ENCODE results near the gene MOB3C.
"Not testable (repeated sequence)": the region's sequence is repeated elsewhere in the genome, so short reads cannot be mapped to it uniquely, and the experiment has no call there.

Gene MOB3C

DNA sequence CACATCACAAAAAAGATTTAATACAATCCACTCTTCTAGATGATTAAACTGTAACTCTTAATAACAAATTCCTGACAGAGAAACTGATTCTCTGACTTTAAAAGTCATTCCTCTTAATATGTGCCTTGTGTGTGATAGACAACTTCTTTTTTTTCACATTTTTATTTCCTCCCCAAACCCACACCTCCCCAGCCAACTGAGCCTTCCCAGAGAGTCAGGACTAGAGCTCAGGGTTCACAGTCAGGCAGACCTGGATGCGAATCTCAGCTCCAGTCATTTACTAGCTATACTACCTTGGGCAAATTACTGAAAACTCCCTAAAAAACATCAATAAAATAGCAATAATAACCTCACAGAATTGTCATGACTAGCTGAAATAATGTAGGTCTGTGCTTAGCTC, 37.4 kb upstream of the MOB3C start:
- H3K4me3 ChIP-seq (ENCODE audit: low read depth, low read length): no peak overlapping the region
- no peak for DNase-seq (ENCODE audit: low read depth)
- TF ChIP-seq CTCF (IDR thresholded peaks at IDR 0.05; ENCODE audit: low read depth, low read length, missing control alignments): no peak

DNA sequence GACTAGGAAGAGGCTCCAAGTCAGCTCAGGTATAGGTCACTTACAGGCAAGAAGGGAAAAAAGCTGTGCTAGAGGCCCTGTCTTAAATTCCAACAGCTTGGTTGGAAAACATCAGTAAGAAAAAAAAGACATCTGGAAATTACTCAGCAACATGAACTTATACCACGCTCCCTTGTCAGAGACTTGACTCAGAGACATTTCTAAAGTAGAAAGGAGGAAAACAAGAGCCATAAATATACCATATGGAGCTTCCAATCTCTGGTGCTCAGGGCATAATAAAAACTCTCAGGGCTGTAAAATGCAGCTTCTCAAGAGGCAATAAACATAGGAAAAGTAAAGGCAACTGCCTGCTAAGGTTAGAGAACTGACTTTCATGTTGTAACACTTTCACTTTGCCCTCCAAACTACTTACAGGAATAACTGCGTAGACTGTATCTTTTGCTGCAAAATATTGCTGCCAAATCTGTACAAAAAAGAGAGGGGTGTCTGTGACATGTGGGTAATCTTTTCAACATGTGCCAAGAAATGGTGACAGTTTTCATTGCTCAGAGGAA, 36.9 kb upstream of the MOB3C start:
- no peak overlapping the region for H3K4me3 ChIP-seq (ENCODE audit: low read depth, low read length)
- no peak for DNase-seq (ENCODE audit: low read depth)
- no peak for TF ChIP-seq CTCF (IDR thresholded peaks at IDR 0.05; ENCODE audit: low read depth, low read length, missing control alignments)

DNA sequence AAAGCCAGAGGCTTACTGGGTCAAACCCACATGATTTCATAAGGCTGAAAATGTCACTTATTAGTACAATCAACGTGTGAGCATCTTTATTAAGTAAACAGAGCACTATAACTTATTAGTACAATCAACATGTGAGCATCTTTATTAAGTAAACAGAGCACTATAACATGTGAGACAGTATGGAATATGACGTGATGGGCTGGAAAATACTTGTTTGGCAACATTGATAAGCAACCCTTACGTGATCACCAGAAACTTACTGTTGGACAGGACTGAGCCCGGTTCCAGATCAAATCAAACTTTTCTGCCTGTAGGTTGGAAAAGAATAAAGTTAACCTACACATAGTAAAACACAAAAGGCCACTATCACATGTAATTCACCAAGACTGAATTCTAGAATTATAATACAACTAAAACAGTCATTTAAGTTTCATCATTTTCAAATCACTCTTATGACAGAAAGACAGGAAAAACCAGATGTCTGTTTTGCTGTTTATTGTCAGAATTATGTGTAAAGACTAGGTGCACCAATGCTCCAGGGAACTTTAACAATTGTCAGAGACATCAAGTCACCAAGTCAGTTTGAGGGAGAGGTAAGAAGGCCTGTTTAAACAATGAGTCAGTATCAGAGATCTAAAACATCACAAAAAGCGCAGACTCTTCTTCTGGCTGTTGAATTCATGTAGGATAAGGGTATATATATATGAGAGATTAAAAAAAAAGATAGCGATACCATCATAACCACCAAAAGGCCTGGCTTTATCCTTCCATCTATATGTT, 35.9 kb upstream of the MOB3C start:
- DNase-seq (ENCODE audit: low read depth): no peak
- no peak overlapping the region for H3K4me3 ChIP-seq (ENCODE audit: low read depth, low read length)
- TF ChIP-seq CTCF (IDR thresholded peaks at IDR 0.05; ENCODE audit: low read depth, low read length, missing control alignments): no peak

DNA sequence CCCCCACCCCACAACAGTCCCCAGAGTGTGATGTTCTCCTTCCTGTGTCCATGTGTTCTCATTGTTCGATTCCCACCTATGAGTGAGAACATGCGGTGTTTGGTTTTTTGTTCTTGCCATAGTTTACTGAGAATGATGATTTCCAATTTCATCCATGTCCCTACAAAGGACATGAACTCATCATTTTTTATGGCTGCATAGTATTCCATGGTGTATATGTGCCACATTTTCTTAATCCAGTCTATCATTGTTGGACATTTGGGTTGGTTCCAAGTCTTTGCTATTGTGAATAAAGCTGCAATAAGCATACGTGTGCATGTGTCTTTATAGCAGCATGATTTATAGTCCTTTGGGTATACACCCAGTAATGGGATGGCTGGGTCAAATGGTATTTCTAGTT, 34.5 kb upstream of the MOB3C start:
- DNase-seq (ENCODE audit: low read depth); H3K4me3 ChIP-seq (ENCODE audit: low read depth, low read length): not testable (repeated sequence)

- TF ChIP-seq CTCF (IDR thresholded peaks at IDR 0.05; ENCODE audit: low read depth, low read length, missing control alignments): no peak
- H3K4me3 ChIP-seq (ENCODE audit: low read depth, low read length): no peak overlapping the region
- no peak for DNase-seq (ENCODE audit: low read depth)
Observed at GRCh38 chr1:46650491-46650890, 33.9 kb upstream of the MOB3C start.

- H3K4me3 ChIP-seq (ENCODE audit: low read depth, low read length): no peak overlapping the region
- no peak for TF ChIP-seq CTCF (IDR thresholded peaks at IDR 0.05; ENCODE audit: low read depth, low read length, missing control alignments)
- no peak for DNase-seq (ENCODE audit: low read depth)
Observed at GRCh38 chr1:46649764-46650163, 33.2 kb upstream of the MOB3C start.

- no peak overlapping the region for H3K4me3 ChIP-seq (ENCODE audit: low read depth, low read length)
- TF ChIP-seq CTCF (IDR thresholded peaks at IDR 0.05; ENCODE audit: low read depth, low read length, missing control alignments): no peak
- no peak for DNase-seq (ENCODE audit: low read depth)
Observed at GRCh38 chr1:46647611-46648010, 31.0 kb upstream of the MOB3C start.
